SJCRH30 (cell line): ENCODE results near the gene FCMR. TPM values are rescaled to one million over a fixed set of nuclear protein-coding genes. Genes with fewer than 3 reads are reported as not detected.

Source experiments
- DNase-seq, 2 experiments: peaks; one replicate each; pipeline ENCODE4 v3.0.0-alpha.2; 2015 to 2020
- H3K27ac ChIP-seq: fragments of 250-450 bp; sonication (Bioruptor Pico); 2 replicates; pipeline ENCODE4 v1.5.1; 2020; ENCODE audit warnings: mild to moderate bottlenecking, moderate library complexity
- H3K27me3 ChIP-seq: fragments of 250-450 bp; sonication (Bioruptor Pico); 2 replicates; pipeline ENCODE4 v1.5.1; 2020; ENCODE audit warnings: mild to moderate bottlenecking, moderate library complexity
- H3K36me3 ChIP-seq: fragments of 250-450 bp; sonication (Bioruptor Pico); 2 replicates; pipeline ENCODE4 v1.5.1; 2020; ENCODE audit warnings: mild to moderate bottlenecking, moderate library complexity
- H3K4me1 ChIP-seq: fragments of 250-450 bp; sonication (Bioruptor Pico); 2 replicates; pipeline ENCODE4 v1.5.1; 2020; ENCODE audit warnings: mild to moderate bottlenecking, moderate library complexity
- H3K4me3 ChIP-seq: fragments of 250-450 bp; sonication (Bioruptor Pico); 2 replicates; pipeline ENCODE4 v1.5.1; 2020; ENCODE audit warnings: mild to moderate bottlenecking, moderate library complexity
- H3K9me3 ChIP-seq: fragments of 250-450 bp; sonication (Bioruptor Pico); replicated peaks from 2 replicates; pipeline ENCODE4 v1.5.1; 2020; ENCODE audit warnings: mild to moderate bottlenecking, moderate library complexity
- total RNA-seq: library from RNA; depleted of rRNA; stranded (reverse); fragments of >200 nt; shearing (Covaris generic); gene quantifications from 2 replicates; pipeline ENCODE4 v1.2.3, GENCODE V29; 2014

Gene FCMR
- total RNA-seq, 1 experiment from 2014 or later, result not detected

DNA sequence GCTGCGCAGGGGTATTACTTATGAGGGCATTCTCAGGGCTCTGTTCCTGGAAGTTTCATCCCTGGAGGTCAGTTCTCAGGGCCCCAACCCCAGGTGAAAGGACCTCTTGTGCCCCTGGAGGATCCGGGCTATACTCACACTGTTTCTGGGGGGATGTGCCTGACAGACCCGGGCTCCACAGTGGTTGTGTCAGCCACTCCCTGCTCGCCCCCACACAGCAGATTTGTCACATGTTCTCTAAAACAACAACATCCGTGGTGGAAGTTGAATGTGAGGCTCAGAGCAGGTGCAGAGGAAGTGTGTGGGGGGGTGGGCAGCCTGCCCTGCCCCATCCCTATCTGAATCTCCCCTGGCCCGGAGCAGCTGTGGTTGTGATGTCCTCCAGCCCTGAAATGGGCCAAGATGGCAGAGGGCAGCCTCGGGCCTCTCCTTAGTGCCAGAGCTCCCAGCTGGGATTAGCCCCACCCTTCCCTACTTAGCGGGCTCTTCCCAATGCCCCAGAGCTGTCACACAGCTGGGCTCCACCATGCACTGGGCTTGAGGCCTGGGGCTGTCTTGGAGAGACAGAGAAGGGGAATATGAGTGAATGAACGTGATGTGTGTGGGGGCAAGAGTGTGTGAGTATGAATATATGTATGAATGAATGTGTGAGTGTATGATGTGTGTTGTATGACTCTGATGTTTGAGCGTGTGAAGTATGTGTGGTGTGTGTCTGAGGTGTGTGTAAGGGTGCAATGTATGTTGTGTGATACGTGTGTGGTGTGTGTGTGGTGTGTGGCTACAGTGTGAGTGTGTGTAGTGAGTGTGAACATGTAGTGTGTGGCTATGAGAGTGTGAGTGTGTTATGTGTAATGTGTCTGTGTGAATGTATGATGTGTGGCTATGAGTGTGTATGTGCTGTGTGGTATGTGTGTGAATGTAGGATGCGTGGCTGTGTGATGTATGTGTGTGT, 1.5 kb upstream of the FCMR start:
- no peaks in the 10 kb centered on the region for H3K36me3 ChIP-seq
- H3K9me3 ChIP-seq, result no peaks in the 10 kb centered on the region
- H3K4me1 ChIP-seq, result no peaks in the 10 kb centered on the region
- no peak overlapping the region for H3K27ac ChIP-seq
- H3K4me3 ChIP-seq, result no peak overlapping the region
- H3K27me3 ChIP-seq, result no peaks in the 10 kb centered on the region
- DNase-seq, result peak; percentile 27 to 39

DNA sequence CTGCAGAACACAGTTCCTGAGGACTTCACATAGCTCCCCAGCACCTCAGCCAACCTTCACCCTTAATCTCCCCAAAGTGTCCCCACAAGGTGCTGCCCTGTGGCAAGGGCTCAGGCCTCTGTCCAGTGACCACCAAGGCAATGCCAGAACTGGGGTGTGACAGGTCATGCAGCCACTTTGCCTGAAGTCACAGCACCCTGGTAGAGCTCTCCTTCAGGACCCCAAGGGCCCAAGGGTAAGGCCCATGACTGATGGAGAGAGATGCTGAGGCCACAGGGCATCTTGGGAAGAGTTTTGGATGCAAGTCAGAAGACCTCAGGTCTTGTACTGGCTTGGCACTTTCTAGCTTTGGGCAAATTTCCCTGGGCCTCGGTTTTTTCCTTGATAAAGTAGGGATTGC, 783 bp upstream of the FCMR start:
- Histone ChIP-seq H3K4me1 (no peaks in the 10 kb centered on the region), H3K9me3 (no peaks in the 10 kb centered on the region), H3K27me3 (no peaks in the 10 kb centered on the region), H3K27ac (no peak overlapping the region), H3K4me3 (no peak overlapping the region), H3K36me3 (no peaks in the 10 kb centered on the region)
- DNase-seq, result no peak

DNA sequence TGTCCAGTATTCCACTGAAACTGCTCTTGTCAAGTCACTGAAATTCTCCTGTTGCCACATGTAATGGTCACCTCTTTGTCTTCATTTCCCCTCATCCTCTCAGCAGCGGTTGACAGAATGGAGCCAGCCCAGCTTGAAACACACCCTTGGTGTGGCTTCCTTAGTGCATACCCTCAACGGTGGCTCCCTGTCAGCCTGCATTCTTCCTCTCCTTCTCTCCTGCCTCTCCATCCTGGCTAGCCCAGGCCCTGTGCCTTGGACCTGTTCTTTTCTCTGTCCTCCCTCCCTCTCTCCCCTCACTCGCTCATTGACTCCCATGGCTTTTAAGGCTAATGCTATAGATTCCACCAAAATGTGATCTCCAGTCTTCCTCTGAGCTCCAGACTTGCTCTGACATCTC, 3.7 kb downstream of the FCMR start:
- Histone ChIP-seq H3K9me3 (no peaks in the 10 kb centered on the region), H3K36me3 (no peaks in the 10 kb centered on the region), H3K27me3 (peaks cover 5% of the 10 kb centered on the region; the same call in 1 of the 2 replicates), H3K4me3 (no peak overlapping the region), H3K27ac (no peak overlapping the region), H3K4me1 (no peaks in the 10 kb centered on the region)
- no peak for DNase-seq

GRCh38 chr1:206916000-206916709, 5.6 kb downstream of the FCMR start:
- H3K4me3 ChIP-seq, result no peak overlapping the region
- peaks cover 5% of the 10 kb centered on the region; the same call in 1 of the 2 replicates for H3K27me3 ChIP-seq
- H3K4me1 ChIP-seq, result no peaks in the 10 kb centered on the region
- H3K27ac ChIP-seq, result no peak overlapping the region
- no peaks in the 10 kb centered on the region for H3K9me3 ChIP-seq
- DNase-seq, result no peak
- H3K36me3 ChIP-seq, result no peaks in the 10 kb centered on the region

DNA sequence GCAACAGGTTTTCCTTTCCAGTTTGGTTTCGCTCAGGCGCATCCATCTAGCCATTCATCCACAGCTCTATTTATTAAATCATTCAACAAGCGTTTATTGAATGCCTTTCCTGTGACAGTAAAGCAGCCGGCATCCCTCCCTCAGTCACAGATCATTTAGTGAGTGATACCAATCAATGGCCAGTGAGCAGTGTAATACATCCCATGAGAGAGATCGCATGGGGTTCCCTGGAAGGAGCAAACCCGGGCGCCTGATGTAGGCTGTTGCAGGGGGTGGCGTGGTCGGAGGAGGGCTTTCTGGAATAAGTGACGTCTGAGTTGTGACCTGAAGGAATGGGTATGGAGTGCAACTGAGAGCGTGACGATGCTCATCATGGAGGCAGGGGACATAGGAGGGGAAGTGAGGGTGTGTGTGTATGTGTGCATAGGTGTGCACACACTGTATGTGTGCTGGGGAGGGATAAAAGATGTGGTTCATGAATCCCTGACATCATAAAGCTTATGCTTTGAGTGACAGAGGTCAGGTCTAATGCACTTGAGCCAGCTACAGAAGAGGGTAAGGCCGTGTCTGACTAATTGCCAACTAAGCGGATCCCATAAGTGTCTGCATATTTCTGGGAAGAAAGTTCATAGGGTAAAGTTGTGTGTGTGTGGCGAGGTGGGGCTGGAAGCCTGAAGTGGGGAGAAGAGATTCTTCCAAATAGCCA, 6.6 kb downstream of the FCMR start:
- Histone ChIP-seq H3K27ac (no peak overlapping the region), H3K36me3 (no peaks in the 10 kb centered on the region), H3K27me3 (peaks cover 10% of the 10 kb centered on the region), H3K9me3 (no peaks in the 10 kb centered on the region), H3K4me1 (no peaks in the 10 kb centered on the region), H3K4me3 (no peak overlapping the region)
- no peak for DNase-seq

DNA sequence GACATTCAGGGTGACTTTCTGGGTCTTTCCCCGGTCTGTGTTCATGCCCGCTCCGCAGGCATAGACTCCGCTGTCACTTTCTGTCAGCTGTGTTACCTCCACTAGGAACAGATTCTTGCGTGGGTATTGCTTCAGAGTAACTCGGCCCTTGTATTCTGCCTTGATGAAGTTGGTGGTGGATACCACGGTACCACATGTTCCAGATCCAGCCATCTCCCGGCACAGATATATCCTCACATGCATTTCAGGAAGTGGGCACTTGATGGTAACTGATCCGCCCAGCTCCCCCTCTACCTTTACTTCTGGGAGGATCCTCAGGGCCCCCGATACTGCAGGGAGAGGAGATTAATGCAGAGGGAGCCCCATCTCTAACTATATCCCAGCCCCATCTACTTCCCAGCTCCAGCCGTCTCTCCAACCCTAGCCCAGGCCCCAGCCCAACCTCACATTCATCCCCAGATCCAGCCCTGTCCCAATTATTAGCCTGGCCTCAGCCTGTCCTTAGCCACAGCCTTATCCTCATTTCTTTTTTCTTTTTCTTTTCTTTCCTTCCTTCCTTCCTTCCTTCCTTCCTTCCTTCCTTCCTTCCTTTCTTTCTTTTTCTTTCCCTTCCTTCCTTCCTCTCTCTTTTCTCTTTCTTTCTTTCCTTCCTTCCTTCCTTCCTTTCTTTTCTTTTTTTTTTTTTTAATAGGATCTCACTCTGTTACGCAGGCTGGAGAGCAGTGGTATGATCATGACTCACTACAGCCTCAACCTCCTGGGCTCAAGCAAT, 7.8 kb downstream of the FCMR start:
- Histone ChIP-seq H3K9me3 (no peaks in the 10 kb centered on the region), H3K36me3 (no peaks in the 10 kb centered on the region), H3K4me3 (no peak overlapping the region), H3K27ac (no peak overlapping the region), H3K4me1 (no peaks in the 10 kb centered on the region), H3K27me3 (peaks cover 17% of the 10 kb centered on the region)
- no peak for DNase-seq

DNA sequence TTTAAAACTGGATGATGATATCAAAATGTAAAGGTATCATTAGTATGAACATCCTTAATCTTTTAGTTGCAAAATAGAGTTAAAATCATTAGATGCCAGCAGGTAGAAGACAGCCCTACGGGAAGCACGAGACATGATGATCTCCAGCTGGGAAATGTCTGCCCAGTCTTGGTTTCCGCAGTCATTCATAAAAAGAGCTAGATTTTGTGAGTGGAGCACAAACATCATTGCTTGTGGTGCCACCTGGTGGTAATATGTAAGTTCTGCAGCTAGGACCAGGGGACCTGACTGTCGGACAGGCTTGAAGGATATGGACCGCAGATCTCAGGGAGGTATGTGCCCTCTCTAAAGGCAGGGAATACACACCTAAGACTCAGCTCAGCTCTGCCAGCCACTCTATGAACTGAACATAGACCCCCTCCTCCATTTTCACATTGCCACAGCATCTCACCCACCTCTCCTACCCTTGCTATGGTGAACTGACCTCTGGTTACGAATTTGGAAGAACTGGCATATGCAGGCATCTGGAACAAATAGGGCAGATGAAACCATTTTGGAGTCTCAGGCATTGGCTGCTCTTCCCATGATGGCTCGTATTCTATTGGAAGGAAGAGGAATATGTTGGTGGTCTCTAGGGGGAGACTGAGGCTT, 9.2 kb downstream of the FCMR start:
- DNase-seq, result peak; percentile 73 to 93
- Histone ChIP-seq H3K4me3 (no peak overlapping the region), H3K9me3 (no peaks in the 10 kb centered on the region), H3K27ac (no peak overlapping the region), H3K27me3 (peaks cover 19% of the 10 kb centered on the region), H3K36me3 (no peaks in the 10 kb centered on the region), H3K4me1 (no peaks in the 10 kb centered on the region)

- peaks cover 14% of the 10 kb centered on the region for H3K27me3 ChIP-seq
- no peaks in the 10 kb centered on the region for H3K4me1 ChIP-seq
- H3K36me3 ChIP-seq, result no peaks in the 10 kb centered on the region
- H3K9me3 ChIP-seq, result no peaks in the 10 kb centered on the region
- H3K4me3 ChIP-seq, result no peak overlapping the region
- peak in 1 of 2 experiments; percentile 69 for DNase-seq
- H3K27ac ChIP-seq, result no peak overlapping the region
Observed at GRCh38 chr1:206911064-206911663, 10.6 kb downstream of the FCMR start.

DNA sequence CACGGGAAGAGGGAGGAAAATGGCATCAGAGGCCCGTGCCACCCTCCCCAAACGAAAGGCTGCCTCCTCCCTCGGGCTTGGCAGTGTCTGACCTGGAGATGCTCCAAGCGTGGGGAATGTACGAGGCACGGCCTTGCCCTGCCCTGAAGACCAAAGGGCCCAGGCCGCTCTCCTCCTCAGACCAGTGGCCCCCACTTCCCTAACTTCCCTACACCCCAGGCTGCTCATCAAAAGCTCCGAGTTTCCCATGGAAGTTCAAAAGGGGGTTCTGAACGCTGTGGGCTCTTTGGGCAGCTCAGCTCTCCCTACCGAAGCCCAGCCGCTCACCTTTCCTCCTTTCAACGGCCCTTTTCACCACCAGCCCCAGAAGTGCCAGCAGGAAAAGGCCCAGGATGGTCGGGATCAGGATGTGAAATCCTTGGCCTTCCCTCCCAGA, 11.8 kb downstream of the FCMR start:
- Histone ChIP-seq H3K27me3 (peaks cover 14% of the 10 kb centered on the region), H3K36me3 (no peaks in the 10 kb centered on the region)
- no peak for DNase-seq

GRCh38 chr1:206909161-206909882, 12.4 kb downstream of the FCMR start:
- DNase-seq, result no peak

More for the DNA sequence above, 11.8 kb downstream of the FCMR start:
- Histone ChIP-seq H3K4me1 (no peaks in the 10 kb centered on the region), H3K4me3 (no peak overlapping the region), H3K27ac (no peak overlapping the region), H3K9me3 (no peaks in the 10 kb centered on the region)

GRCh38 chr1:206908038-206908437, 13.7 kb downstream of the FCMR start:
- H3K27ac ChIP-seq, result no peak overlapping the region
- no peaks in the 10 kb centered on the region for H3K36me3 ChIP-seq
- no peaks in the 10 kb centered on the region for H3K4me1 ChIP-seq
- no peak overlapping the region for H3K4me3 ChIP-seq
- H3K9me3 ChIP-seq, result no peaks in the 10 kb centered on the region
- DNase-seq, result no peak
- peaks cover 14% of the 10 kb centered on the region for H3K27me3 ChIP-seq

More at GRCh38 chr1:206909161-206909882, 12.4 kb downstream of the FCMR start:
- Histone ChIP-seq H3K27ac (no peak overlapping the region), H3K4me3 (peak overlapping the region; percentile 27), H3K36me3 (no peaks in the 10 kb centered on the region), H3K27me3 (peaks cover 14% of the 10 kb centered on the region), H3K4me1 (no peaks in the 10 kb centered on the region), H3K9me3 (no peaks in the 10 kb centered on the region)

DNA sequence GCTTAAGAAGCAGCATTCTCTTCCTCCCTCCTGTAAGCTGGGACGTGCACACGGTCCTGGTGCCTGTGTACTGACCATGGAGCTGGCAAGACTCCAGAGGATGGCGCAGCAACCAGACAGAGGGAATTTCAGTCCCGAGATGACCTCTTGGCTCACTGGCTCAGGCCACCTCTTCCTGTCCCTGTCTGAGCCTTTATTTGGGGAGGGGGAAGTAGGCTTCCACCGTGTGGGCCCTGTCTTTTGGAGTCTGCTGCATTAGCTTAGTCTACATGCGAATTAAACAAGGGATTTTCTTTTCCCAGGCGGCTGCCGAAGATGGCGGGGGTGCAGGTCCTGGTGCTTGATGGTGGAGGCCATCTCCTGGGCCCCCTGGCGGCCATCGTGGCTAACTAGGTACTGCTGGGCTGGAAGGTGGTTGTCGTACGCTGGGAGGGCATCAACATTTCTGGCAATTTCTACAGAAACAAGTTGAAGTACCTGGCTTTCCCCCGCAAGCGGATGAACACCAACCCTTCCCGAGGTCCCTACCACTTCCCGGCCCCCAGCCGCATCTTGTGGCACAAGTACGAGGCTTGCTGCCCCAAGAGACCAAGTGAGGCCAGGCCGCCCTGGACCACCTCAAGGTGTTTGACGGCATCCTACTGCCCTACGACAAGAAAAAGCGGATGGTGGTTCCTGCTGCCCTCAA, 14.3 kb downstream of the FCMR start:
- Histone ChIP-seq H3K9me3 (no peaks in the 10 kb centered on the region), H3K27ac (no peak overlapping the region), H3K4me3 (no peak overlapping the region), H3K36me3 (no peaks in the 10 kb centered on the region), H3K27me3 (peaks cover 14% of the 10 kb centered on the region), H3K4me1 (no peaks in the 10 kb centered on the region)
- peak in 1 of 2 experiments; percentile 46 for DNase-seq
